ENCODE measurements around the gene ZNF678. TPM values are rescaled to one million over a fixed set of nuclear protein-coding genes. Genes with fewer than 3 reads are reported as not detected.
"Not testable (repeated sequence)": the region's sequence is repeated elsewhere in the genome, so short reads cannot be mapped to it uniquely, and the experiment has no call there.

The ZNF678 gene
- total RNA-seq, 2 donors from 2014 or later, result 3.9 to 4.7 TPM

- no peak for DNase-seq
- no peak for ATAC-seq
- intact Hi-C loops (cut with DNase I), result no loop called here
Measured at GRCh38 chr1:227577500-227577899, 14.1 kb downstream of the ZNF678 start.

- no peak for DNase-seq
- no peak for ATAC-seq
- intact Hi-C loops (cut with DNase I), result no loop called here
Measured at GRCh38 chr1:227583354-227583753, 20.0 kb downstream of the ZNF678 start.

GRCh38 chr1:227586733-227587132 lies 23.4 kb downstream of the ZNF678 start:
- intact Hi-C loops (cut with DNase I), result no loop called here
- DNase-seq, result no peak
- ATAC-seq, result no peak

- intact Hi-C loops (cut with DNase I), result no loop called here
- no peak for ATAC-seq
- no peak for DNase-seq
Measured at GRCh38 chr1:227587968-227588367, 24.6 kb downstream of the ZNF678 start.

- DNase-seq; intact Hi-C loops (cut with DNase I); ATAC-seq: not testable (repeated sequence)
Measured at GRCh38 chr1:227588769-227589168, 25.4 kb downstream of the ZNF678 start.

- DNase-seq; ATAC-seq; intact Hi-C loops (cut with DNase I): not testable (repeated sequence)
Measured at GRCh38 chr1:227589777-227590176, 26.4 kb downstream of the ZNF678 start.

- ATAC-seq; DNase-seq; intact Hi-C loops (cut with DNase I): not testable (repeated sequence)
Measured at GRCh38 chr1:227596222-227596621, 32.9 kb downstream of the ZNF678 start.

- no peak for DNase-seq
Measured at GRCh38 chr1:227603327-227603726, 40.0 kb downstream of the ZNF678 start.

GRCh38 chr1:227604446-227604845 lies 41.1 kb downstream of the ZNF678 start:
- no peak for ATAC-seq
- intact Hi-C loops (cut with DNase I), result no loop called here
- DNase-seq, result no peak

More at GRCh38 chr1:227603327-227603726, 40.0 kb downstream of the ZNF678 start:
- ATAC-seq, result peak in 1 of 2 donors; percentile 27
- intact Hi-C loops (cut with DNase I), result no loop called here

GRCh38 chr1:227606271-227606670 lies 42.9 kb downstream of the ZNF678 start:
- DNase-seq; ATAC-seq; intact Hi-C loops (cut with DNase I): not testable (repeated sequence)

GRCh38 chr1:227607336-227607898 lies 44.1 kb downstream of the ZNF678 start:
- intact Hi-C loops (cut with DNase I), result no loop called here
- ATAC-seq, result no peak
- no peak for DNase-seq

GRCh38 chr1:227612658-227613057 lies 49.3 kb downstream of the ZNF678 start:
- ATAC-seq (no peak), DNase-seq (no peak)
- intact Hi-C loops (cut with DNase I), result loop anchor here in 1 of 2 donors (10.0 kb wide), 1 partner anchor 92 kb away; no protein-coding TSS in a partner anchor

- ATAC-seq (no peak), DNase-seq (no peak)
- intact Hi-C loops (cut with DNase I), result loop anchor here in 1 of 2 donors (10.0 kb wide), 1 partner anchor 91 kb away; no protein-coding TSS in a partner anchor
Measured at GRCh38 chr1:227613526-227613925, 50.2 kb downstream of the ZNF678 start.

GRCh38 chr1:227621211-227621610 lies 57.9 kb downstream of the ZNF678 start:
- no peak for DNase-seq
- no peak for ATAC-seq
- intact Hi-C loops (cut with DNase I), result no loop called here

GRCh38 chr1:227622739-227623475 lies 59.6 kb downstream of the ZNF678 start:
- intact Hi-C loops (cut with DNase I), result no loop called here
- ATAC-seq, result no peak

GRCh38 chr1:227632325-227632724 lies 69.0 kb downstream of the ZNF678 start:
- DNase-seq (no peak), ATAC-seq (no peak)
- intact Hi-C loops (cut with DNase I), result no loop called here

More at GRCh38 chr1:227622739-227623475, 59.6 kb downstream of the ZNF678 start:
- DNase-seq, result no peak

- ATAC-seq (no peak), DNase-seq (no peak)
- intact Hi-C loops (cut with DNase I), result no loop called here
Measured at GRCh38 chr1:227635596-227635995, 72.2 kb downstream of the ZNF678 start.

GRCh38 chr1:227654431-227654830 lies 91.1 kb downstream of the ZNF678 start:
- ATAC-seq (no peak), DNase-seq (no peak)
- intact Hi-C loops (cut with DNase I), result no loop called here

GRCh38 chr1:227654858-227655752 lies 91.7 kb downstream of the ZNF678 start:
- ATAC-seq, result no peak
- DNase-seq, result no peak
- intact Hi-C loops (cut with DNase I), result no loop called here

GRCh38 chr1:227661495-227661894 lies 98.1 kb downstream of the ZNF678 start:
- DNase-seq, result no peak
- intact Hi-C loops (cut with DNase I), result no loop called here
- no peak for ATAC-seq

All from left cardiac atrium (tissue), 4 donors.